Heart right ventricle (tissue), 16 donors: ENCODE data around the gene DIAPH1. TPM values are rescaled to one million over a fixed set of nuclear protein-coding genes. Genes with fewer than 3 reads are reported as not detected.

Experiments
- ATAC-seq, 8 donors: fragments of 200-7000 bp; cut with Tn5 transposase; one replicate each; pipeline ENCODE4 v1.9.1; 2020; ENCODE audit warnings: mild to moderate bottlenecking in 8 of 8, moderate library complexity in 8 of 8, moderate number of reproducible peaks in 1 of 8
- DNase-seq, 2 donors: peaks; one replicate each; pipeline ENCODE4 v3.0.0-alpha.2; 2020
- H3K27ac ChIP-seq, 10 donors: fragments of 200-600 bp; sonication (generic) in 2 of 10; one replicate each; pipeline versions ENCODE4 v1.5.0 to v1.8.0; 2020 to 2022; ENCODE audit warnings: mild to moderate bottlenecking in 3 of 10
- H3K27me3 ChIP-seq, 7 donors: fragments of 200-600 bp; one replicate each; pipeline ENCODE4 v1.8.0; 2021 to 2022; ENCODE audit warnings: mild to moderate bottlenecking in 2 of 7
- H3K36me3 ChIP-seq, 9 donors: fragments of 200-600 bp; sonication (generic) in 1 of 9; one replicate each; pipeline versions ENCODE4 v1.5.0 to v1.8.0; 2020 to 2022; ENCODE audit warnings: mild to moderate bottlenecking in 2 of 9
- H3K4me1 ChIP-seq, 9 donors: fragments of 200-600 bp; sonication (generic) in 1 of 9; one replicate each; pipeline versions ENCODE4 v1.5.0 to v1.8.0; 2020 to 2022; ENCODE audit warnings: mild to moderate bottlenecking in 4 of 9
- H3K4me3 ChIP-seq, 10 donors: fragments of 200-600 bp; sonication (generic) in 2 of 10; one replicate each; pipeline versions ENCODE4 v1.5.0 to v1.8.0; 2020 to 2022; ENCODE audit warnings: mild to moderate bottlenecking in 7 of 10, moderate library complexity in 2 of 10
- H3K9me3 ChIP-seq, 11 donors: fragments of 200-600 bp in 10 of 11; sonication (generic) in 2 of 11; one replicate each; pipeline versions ENCODE4 v1.5.0 to v1.8.0; 2013 to 2022; ENCODE audit warnings: mild to moderate bottlenecking in 2 of 11, control low read depth in 1 of 11, moderate library complexity in 1 of 11
- CTCF ChIP-seq, 9 donors: fragments of 200-600 bp; sonication (generic) in 2 of 9; IDR thresholded peaks; one replicate each; pipeline versions ENCODE4 v1.5.0 to v1.8.0; 2021 to 2022; ENCODE audit warnings: antibody characterized with exemption in 9 of 9, mild to moderate bottlenecking in 5 of 9, moderate library complexity in 1 of 9
- WGBS, 2 donors: extraction: QIAGEN DNeasy Blood & Tissue Kit; methylation state at CpG; one replicate each; pipeline ENCODE4 v1.1.7; 2013; ENCODE audit warnings: inconsistent platforms in 1 of 2; 5-methylcytosine and 5-hydroxymethylcytosine counted together
- intact Hi-C, 10 donors: fragments of 100-400 bp; cut with DNase I; formaldehyde crosslinking; loops; one replicate each; pipeline versions ENCODE4 v1.11.1 to v1.14.2; 2022
- polyA plus RNA-seq, 2 donors: library from polyadenylated mRNA; stranded (reverse); fragments of 200-250 nt; gene quantifications; one replicate each; pipeline ENCODE4 v1.2.3, GENCODE V29; 2013
- total RNA-seq, 10 donors: library from RNA; stranded (reverse); fragmentation: NEBNext Ultra II Directional in 3 of 10; extraction: Animal tissue kit (Norgen Biotek cat#: 25700) in 3 of 10; gene quantifications; one replicate each; pipeline versions ENCODE4 v1.2.1 to v1.2.4, GENCODE V29; 2021 to 2023
- donor health status: Arrhythmogenic right ventricular cardiomyopathy.
- donor health status: ischemic (EF 13 %, LVEDD 7.1; RV severe dilation, severe dysfunction).
- donor health status: healthy with polysubstance abuse.
- donor health status: DM: no; HTN: yes; CAD: no.
- donor health status: DM: no; HTN: no; CAD: no.
- donor health status: ischemic (EF 25% LVEDD 6.9; RV normal size, moderate dysfunction).
- donor health status: ischemic (EF 25% LVEDD 5.7; RV mildly dilated, moderate dysfunction).
- donor health status: healthy.
- donor health status: DM: yes; HTN: yes; CAD: no.
- donor health status: Ischemic cardiomyopathy.
- donor health status: ischemic (EF 35%, LVEDD 5.7; RV mildly dilated, moderate dysfunction).
- donor health status: nonischemic (EF 11% LVEDD 7.7; RV severe dilation, severe dysfunction).
- donor health status: DM: yes; HTN: yes; CAD: no.
- donor health status: PGD.
- donor health status: ischemic (EF 29% LVEDD 5.4; RV normal size, mild dysfunction).
- donor health status: nonischemic (EF 23%, LVEDD 6.1; RV moderate dilation, normal function).

Gene DIAPH1
- total and polyA plus RNA-seq, 12 donors = 27.3 to 93.2 (median 45.6) TPM

GRCh38 chr5:141528291-141528984 is 90.4 kb downstream of the DIAPH1 start:
- Histone ChIP-seq H3K36me3 (peaks cover 0 to 93% (median 12%) of the 10 kb centered on the region in 9 donors), H3K4me3 (peak overlapping the region in 1 of 10 donors; percentile 5), H3K27me3 (no peaks in the 10 kb centered on the region), H3K9me3 (no peaks in the 10 kb centered on the region), H3K4me1 (peaks cover 4 to 59% (median 50%) of the 10 kb centered on the region in 9 donors), H3K27ac (peak overlapping the region; percentile 46 to 91 (median 86))
- TF ChIP-seq CTCF (IDR thresholded peaks at IDR 0.05) = no peak
- 22 to 34% methylated on average over 11 of the region's 11 CpGs for WGBS, 2 donors
- ATAC-seq = peak; percentile 43 to 75 (median 56)
- DNase-seq = peak; percentile 40 to 64
- intact Hi-C loops = loop anchor here in 6 of 10 donors (2.0 to 10.0 kb wide), 7 partner anchors 26 to 116 kb away; partner anchors contain the start of genes PCDHGB7 (in 3 of the 6), PCDHGA10 (in 2 of the 6), PCDHGA11 (in 1 of the 6) and PCDHGA12 (in 1 of the 6)

- H3K9me3 ChIP-seq = no peaks in the 10 kb centered on the region
- H3K36me3 ChIP-seq = peaks cover 0 to 93% (median 12%) of the 10 kb centered on the region in 9 donors
- H3K27me3 ChIP-seq = no peaks in the 10 kb centered on the region
- no peak for DNase-seq
- no peak for ATAC-seq
- H3K4me3 ChIP-seq = no peak overlapping the region
- peak overlapping the region in 9 of 10 donors; percentile 46 to 91 (median 86) for H3K27ac ChIP-seq
- peaks cover 4 to 69% (median 59%) of the 10 kb centered on the region in 9 donors for H3K4me1 ChIP-seq
- 52 to 57% methylated on average over 1 of the region's 1 CpG for WGBS, 2 donors
- intact Hi-C loops = loop anchor here in 5 of 10 donors (5.0 to 10.0 kb wide), 6 partner anchors 35 to 115 kb away; partner anchors contain the start of genes PCDHGB7 (in 3 of the 5), PCDHGA10 (in 2 of the 5), PCDHGA11 (in 1 of the 5) and PCDHGA12 (in 1 of the 5)
- TF ChIP-seq CTCF (IDR thresholded peaks at IDR 0.05) = no peak
Measured at GRCh38 chr5:141527426-141527825, 91.4 kb downstream of the DIAPH1 start.

GRCh38 chr5:141525653-141526052 is 93.1 kb downstream of the DIAPH1 start:
- no peaks in the 10 kb centered on the region for H3K9me3 ChIP-seq
- no peak for DNase-seq
- TF ChIP-seq CTCF (IDR thresholded peaks at IDR 0.05) = no peak
- no peak overlapping the region for H3K4me3 ChIP-seq
- intact Hi-C loops = loop anchor here in 8 of 10 donors (1.0 to 10.0 kb wide), 11 partner anchors 17 to 113 kb away; partner anchors contain the start of genes PCDHGB7 (in 3 of the 8), PCDHGA10 (in 2 of the 8), PCDHGA12 (in 2 of the 8) and PCDHGA11 (in 1 of the 8)
- 73 to 80% methylated on average over 7 of the region's 7 CpGs for WGBS, 2 donors
- peaks cover 0 to 83% (median 12%) of the 10 kb centered on the region in 9 donors for H3K36me3 ChIP-seq
- no peaks in the 10 kb centered on the region for H3K27me3 ChIP-seq
- no peak for ATAC-seq
- peaks cover 13 to 87% (median 75%) of the 10 kb centered on the region in 9 donors for H3K4me1 ChIP-seq
- H3K27ac ChIP-seq = peak overlapping the region in 9 of 10 donors; percentile 52 to 94 (median 71)
